Smooth muscle cell (in vitro differentiated cells): Measurements from ENCODE around the gene PTGER4. TPM values are rescaled to one million over a fixed set of nuclear protein-coding genes. Genes with fewer than 3 reads are reported as not detected.

Experiments
- DNase-seq: peaks from one replicate; lab custom pipeline; 2025; ENCODE audit not compliant: unreplicated experiment; lab: John Stamatoyannopoulos, UW
- H2AFZ ChIP-seq: fragments of 200-600 bp; sonication (generic); 2 replicates; pipeline ENCODE4 v1.6.0; 2016; ENCODE audit warnings: antibody characterized with exemption, low read depth, mild to moderate bottlenecking
- H3F3A ChIP-seq: fragments of 200-600 bp; sonication (generic); 2 replicates; pipeline ENCODE4 v1.6.0; 2017; ENCODE audit warnings: antibody characterized with exemption, low read depth
- H3K27ac ChIP-seq: fragments of 200-600 bp; sonication (generic); 2 replicates; pipeline ENCODE4 v1.5.1; 2016; ENCODE audit warnings: low read depth, mild to moderate bottlenecking
- H3K27me3 ChIP-seq: fragments of 200-600 bp; sonication (generic); 2 replicates; pipeline ENCODE4 v1.6.1; 2016; ENCODE audit warnings: low read depth, mild to moderate bottlenecking
- H3K36me3 ChIP-seq: fragments of 200-600 bp; sonication (generic); 2 replicates; pipeline ENCODE4 v1.5.1; 2016; ENCODE audit warnings: low read depth
- H3K4me1 ChIP-seq: fragments of 200-600 bp; sonication (generic); 2 replicates; pipeline ENCODE4 v1.5.1; 2016; ENCODE audit warnings: low read depth
- H3K4me2 ChIP-seq: fragments of 200-600 bp; sonication (generic); 2 replicates; pipeline ENCODE4 v1.6.0; 2016; ENCODE audit warnings: mild to moderate bottlenecking
- H3K4me3 ChIP-seq: fragments of 200-600 bp; sonication (generic); 2 replicates; pipeline ENCODE4 v1.5.1; 2016; ENCODE audit warnings: mild to moderate bottlenecking
- H3K79me2 ChIP-seq: fragments of 200-600 bp; sonication (generic); 2 replicates; pipeline ENCODE4 v1.6.0; 2016; ENCODE audit warnings: low read depth, mild to moderate bottlenecking
- H3K9ac ChIP-seq: fragments of 200-600 bp; sonication (generic); 2 replicates; pipeline ENCODE4 v1.6.0; 2016; ENCODE audit warnings: low read depth
- H3K9me3 ChIP-seq: fragments of 200-600 bp; sonication (generic); replicated peaks from 2 replicates; pipeline ENCODE4 v1.5.1; 2016; ENCODE audit warnings: low read depth
- H4K20me1 ChIP-seq: fragments of 200-600 bp; sonication (generic); 2 replicates; pipeline ENCODE4 v1.6.0; 2016; ENCODE audit warnings: low read depth
- WGBS: methylation state at CpG from one replicate; pipeline ENCODE4 v1.1.7; 2016; ENCODE audit warnings: low lambda C conversion rate; 5-methylcytosine and 5-hydroxymethylcytosine counted together
- polyA plus RNA-seq: library from polyadenylated mRNA; unstranded; fragments of >200 nt; fragmentation: Nextera tagmentation; extraction: Ambion mirVana; gene quantifications from 2 replicates; pipeline ENCODE4 v1.2.1, GENCODE V29; 2016
- total RNA-seq: library from RNA; depleted of rRNA; stranded (reverse); fragments of >200 nt; gene quantifications from 2 replicates; pipeline ENCODE4 v1.2.3, GENCODE V29; 2014
- TF ChIP-seq, protein P1 (sequence below): fragments of 200-600 bp; sonication (generic); IDR thresholded peaks from 2 replicates; pipeline ENCODE4 v1.5.1; 2017; ENCODE audit warnings: borderline replicate concordance, mild to moderate bottlenecking, antibody characterized with exemption; ENCODE audit not compliant: insufficient read depth, poor library complexity, severe bottlenecking

Gene PTGER4
- total and polyA plus RNA-seq, 2 experiments from 2014 or later = 0.27 to 0.31 TPM

DNA sequence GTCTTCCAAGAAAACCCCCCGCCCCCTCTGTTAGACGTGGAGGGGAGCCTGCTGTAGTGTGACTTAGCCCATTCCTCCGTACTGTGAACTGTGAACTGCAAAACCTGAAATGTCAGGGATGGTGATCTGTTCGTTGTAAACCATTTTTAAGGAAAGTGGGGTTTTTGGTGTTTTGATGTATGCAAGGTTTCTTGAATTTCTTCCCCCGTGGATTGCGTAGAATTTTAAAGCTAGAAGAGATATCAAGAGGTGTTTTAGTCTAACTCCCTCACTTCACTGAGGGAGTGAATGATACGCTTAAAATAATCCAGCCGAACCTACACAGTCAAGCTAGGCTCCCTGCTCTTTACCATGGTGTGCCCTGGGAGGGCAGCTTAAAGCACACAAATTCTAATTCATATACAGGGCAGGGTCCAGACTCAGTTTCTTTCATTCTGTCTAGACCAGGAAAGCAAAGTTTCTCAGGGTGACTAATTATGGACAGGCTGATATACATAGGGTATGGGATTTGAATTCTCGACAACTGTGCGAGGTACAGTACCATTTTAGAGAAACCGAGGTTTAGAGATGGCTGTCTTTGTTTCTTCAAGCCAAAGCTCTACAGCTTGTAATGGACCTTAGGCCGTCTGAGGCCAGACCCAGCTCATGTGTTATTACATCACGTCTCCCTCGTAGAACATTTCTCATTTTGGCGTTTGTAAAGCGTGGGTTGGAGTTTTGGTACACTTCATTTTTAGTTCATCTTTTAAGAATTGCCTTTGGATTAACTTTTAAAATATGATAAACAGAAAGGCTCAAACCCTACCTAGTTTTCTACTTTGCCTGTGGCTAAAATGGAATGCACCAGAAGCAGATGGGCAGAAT lies 2.7 kb downstream of the PTGER4 start:
- no peaks in the 10 kb centered on the region for H3K36me3 ChIP-seq
- WGBS = 82% methylated on average over 16 of the region's 16 CpGs
- no peak overlapping the region for H3K27ac ChIP-seq
- no peaks in the 10 kb centered on the region for H3K79me2 ChIP-seq
- no peak overlapping the region for H3K9ac ChIP-seq
- H3K4me1 ChIP-seq = peaks cover 18% of the 10 kb centered on the region
- no peaks in the 10 kb centered on the region for H3F3A ChIP-seq
- no peak overlapping the region for H2AFZ ChIP-seq
- H4K20me1 ChIP-seq = no peaks in the 10 kb centered on the region
- no peaks in the 10 kb centered on the region for H3K9me3 ChIP-seq
- H3K4me3 ChIP-seq = peak overlapping the region; percentile 89
- DNase-seq = no peak
- H3K27me3 ChIP-seq = peaks cover 56% of the 10 kb centered on the region
- H3K4me2 ChIP-seq = peak overlapping the region; percentile 86
- TF ChIP-seq, protein P1, sequence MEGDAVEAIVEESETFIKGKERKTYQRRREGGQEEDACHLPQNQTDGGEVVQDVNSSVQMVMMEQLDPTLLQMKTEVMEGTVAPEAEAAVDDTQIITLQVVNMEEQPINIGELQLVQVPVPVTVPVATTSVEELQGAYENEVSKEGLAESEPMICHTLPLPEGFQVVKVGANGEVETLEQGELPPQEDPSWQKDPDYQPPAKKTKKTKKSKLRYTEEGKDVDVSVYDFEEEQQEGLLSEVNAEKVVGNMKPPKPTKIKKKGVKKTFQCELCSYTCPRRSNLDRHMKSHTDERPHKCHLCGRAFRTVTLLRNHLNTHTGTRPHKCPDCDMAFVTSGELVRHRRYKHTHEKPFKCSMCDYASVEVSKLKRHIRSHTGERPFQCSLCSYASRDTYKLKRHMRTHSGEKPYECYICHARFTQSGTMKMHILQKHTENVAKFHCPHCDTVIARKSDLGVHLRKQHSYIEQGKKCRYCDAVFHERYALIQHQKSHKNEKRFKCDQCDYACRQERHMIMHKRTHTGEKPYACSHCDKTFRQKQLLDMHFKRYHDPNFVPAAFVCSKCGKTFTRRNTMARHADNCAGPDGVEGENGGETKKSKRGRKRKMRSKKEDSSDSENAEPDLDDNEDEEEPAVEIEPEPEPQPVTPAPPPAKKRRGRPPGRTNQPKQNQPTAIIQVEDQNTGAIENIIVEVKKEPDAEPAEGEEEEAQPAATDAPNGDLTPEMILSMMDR = no peak

DNA sequence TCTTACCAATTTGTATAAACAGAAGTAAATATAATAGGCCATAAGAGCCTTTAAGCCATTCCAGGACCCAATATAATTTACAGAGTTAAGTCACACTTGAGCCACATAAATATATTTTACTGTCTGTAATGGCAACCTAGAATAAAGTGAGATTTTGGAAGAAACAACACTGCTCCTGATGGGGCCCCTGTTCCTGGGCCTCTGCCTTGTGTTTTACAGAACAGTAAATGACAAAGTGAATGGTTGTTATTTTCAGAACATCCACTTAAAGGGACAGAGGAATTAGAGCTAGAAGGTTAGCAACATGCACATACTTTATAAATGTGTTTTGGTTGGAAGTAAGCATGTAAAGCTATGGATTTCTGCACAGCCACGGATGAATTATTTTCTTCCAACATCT lies 3.6 kb downstream of the PTGER4 start:
- WGBS = 74% methylated on average over 1 of the region's 1 CpG
- Histone ChIP-seq H3K9ac (no peak overlapping the region), H3K79me2 (no peaks in the 10 kb centered on the region)

DNA sequence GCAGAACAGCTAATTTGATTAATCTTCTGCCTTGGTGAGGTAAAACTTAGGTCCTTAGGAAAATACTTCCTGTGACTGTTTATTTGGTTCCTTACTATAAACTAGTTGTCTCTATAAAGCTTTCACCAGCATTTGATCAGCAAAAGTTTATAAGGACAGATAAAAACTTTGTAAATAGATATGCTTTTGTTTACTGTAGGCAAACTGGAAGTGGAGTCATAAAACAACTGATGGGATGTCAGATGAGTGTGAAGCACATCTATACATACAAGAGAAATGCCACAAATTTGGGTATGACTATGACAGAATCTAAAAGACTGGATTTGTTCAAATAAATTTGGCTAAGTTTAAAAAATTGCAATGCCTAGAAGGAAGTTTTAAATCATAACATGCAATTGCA lies 5.5 kb downstream of the PTGER4 start:
- Histone ChIP-seq H3K27ac (no peak overlapping the region), H4K20me1 (no peaks in the 10 kb centered on the region), H3K4me2 (no peak overlapping the region), H3F3A (no peaks in the 10 kb centered on the region), H2AFZ (no peak overlapping the region), H3K9ac (no peak overlapping the region), H3K27me3 (peaks cover 42% of the 10 kb centered on the region), H3K4me1 (peaks cover 8% of the 10 kb centered on the region), H3K79me2 (no peaks in the 10 kb centered on the region), H3K36me3 (no peaks in the 10 kb centered on the region), H3K4me3 (no peak overlapping the region), H3K9me3 (no peaks in the 10 kb centered on the region)
- DNase-seq = no peak
- TF ChIP-seq, protein P1 = no peak

More for the DNA sequence above, 3.6 kb downstream of the PTGER4 start:
- TF ChIP-seq, protein P1 = no peak
- Histone ChIP-seq H3K36me3 (no peaks in the 10 kb centered on the region), H3F3A (no peaks in the 10 kb centered on the region), H3K4me3 (no peak overlapping the region), H3K4me1 (peaks cover 17% of the 10 kb centered on the region), H4K20me1 (no peaks in the 10 kb centered on the region), H3K27me3 (peaks cover 49% of the 10 kb centered on the region), H3K9me3 (no peaks in the 10 kb centered on the region), H3K4me2 (no peak overlapping the region), H3K27ac (no peak overlapping the region), H2AFZ (no peak overlapping the region)
- DNase-seq = no peak
